ENCODE data around the gene METTL15.

METTL15 gene

GRCh38 chr11:28223994-28224393, 115.8 kb downstream of the METTL15 start:
- DNase-seq (ENCODE audit: low spot score) = no peak
- TF ChIP-seq, protein P1, sequence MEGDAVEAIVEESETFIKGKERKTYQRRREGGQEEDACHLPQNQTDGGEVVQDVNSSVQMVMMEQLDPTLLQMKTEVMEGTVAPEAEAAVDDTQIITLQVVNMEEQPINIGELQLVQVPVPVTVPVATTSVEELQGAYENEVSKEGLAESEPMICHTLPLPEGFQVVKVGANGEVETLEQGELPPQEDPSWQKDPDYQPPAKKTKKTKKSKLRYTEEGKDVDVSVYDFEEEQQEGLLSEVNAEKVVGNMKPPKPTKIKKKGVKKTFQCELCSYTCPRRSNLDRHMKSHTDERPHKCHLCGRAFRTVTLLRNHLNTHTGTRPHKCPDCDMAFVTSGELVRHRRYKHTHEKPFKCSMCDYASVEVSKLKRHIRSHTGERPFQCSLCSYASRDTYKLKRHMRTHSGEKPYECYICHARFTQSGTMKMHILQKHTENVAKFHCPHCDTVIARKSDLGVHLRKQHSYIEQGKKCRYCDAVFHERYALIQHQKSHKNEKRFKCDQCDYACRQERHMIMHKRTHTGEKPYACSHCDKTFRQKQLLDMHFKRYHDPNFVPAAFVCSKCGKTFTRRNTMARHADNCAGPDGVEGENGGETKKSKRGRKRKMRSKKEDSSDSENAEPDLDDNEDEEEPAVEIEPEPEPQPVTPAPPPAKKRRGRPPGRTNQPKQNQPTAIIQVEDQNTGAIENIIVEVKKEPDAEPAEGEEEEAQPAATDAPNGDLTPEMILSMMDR (IDR thresholded peaks at IDR 0.05; ENCODE audit: borderline replicate concordance, control extremely low read depth, extremely low read depth, insufficient read depth, missing control alignments) = no peak
- in situ Hi-C loops (cut with MboI; ENCODE audit: low sequenced_read_pairs, unreplicated experiment) = no loop called here

DNA sequence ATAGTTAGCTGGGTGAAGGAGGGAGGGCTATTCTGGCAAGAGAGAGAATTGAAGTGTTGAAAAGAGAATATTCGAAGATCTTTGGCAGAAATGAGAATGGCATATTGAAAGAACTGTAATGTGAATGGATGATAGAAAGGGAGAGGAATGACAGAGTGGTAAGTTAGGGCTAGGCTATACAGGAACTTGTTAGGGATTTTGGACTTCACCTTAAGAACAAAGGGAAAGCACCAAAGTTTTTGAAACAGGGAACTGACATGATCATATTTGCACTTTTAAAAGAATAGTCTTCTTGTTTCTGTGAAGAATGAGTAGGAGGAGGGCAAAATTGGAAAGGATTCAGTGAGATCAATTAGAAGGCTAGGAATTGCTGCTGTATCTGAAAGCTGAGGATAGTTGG, 119.3 kb downstream of the METTL15 start:
- TF ChIP-seq, protein P1 (IDR thresholded peaks at IDR 0.05; ENCODE audit: borderline replicate concordance, control extremely low read depth, extremely low read depth, insufficient read depth, missing control alignments) = no peak
- no peak for DNase-seq (ENCODE audit: low spot score)
- in situ Hi-C loops (cut with MboI; ENCODE audit: low sequenced_read_pairs, unreplicated experiment) = no loop called here

GRCh38 chr11:28228196-28228895, 120.2 kb downstream of the METTL15 start:
- in situ Hi-C loops (cut with MboI; ENCODE audit: low sequenced_read_pairs, unreplicated experiment) = no loop called here
- TF ChIP-seq, protein P1 (IDR thresholded peaks at IDR 0.05; ENCODE audit: borderline replicate concordance, control extremely low read depth, extremely low read depth, insufficient read depth, missing control alignments) = no peak

DNA sequence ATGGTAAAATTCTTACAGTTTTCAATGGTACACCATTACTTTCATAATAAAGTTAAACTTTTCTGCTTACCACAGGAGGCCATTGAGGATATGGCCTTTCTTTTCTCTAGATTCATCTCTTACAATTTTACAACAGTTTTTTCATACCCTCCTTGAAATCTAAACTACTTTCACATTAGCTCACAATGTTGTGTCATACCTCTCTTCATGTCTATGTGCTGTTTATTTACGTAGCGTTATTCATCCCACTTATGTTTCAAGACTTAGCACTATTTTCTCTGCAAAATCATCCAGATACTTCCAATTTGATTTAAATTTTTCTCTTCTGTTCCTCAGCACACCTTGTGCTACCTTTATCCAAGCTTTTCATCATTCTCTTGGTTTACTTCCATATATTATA, 123.3 kb downstream of the METTL15 start:
- TF ChIP-seq, protein P1 (IDR thresholded peaks at IDR 0.05; ENCODE audit: borderline replicate concordance, control extremely low read depth, extremely low read depth, insufficient read depth, missing control alignments) = no peak
- in situ Hi-C loops (cut with MboI; ENCODE audit: low sequenced_read_pairs, unreplicated experiment) = no loop called here
- DNase-seq (ENCODE audit: low spot score) = no peak

More at GRCh38 chr11:28228196-28228895, 120.2 kb downstream of the METTL15 start:
- DNase-seq (ENCODE audit: low spot score) = no peak

- TF ChIP-seq, protein P1 (IDR thresholded peaks at IDR 0.05; ENCODE audit: borderline replicate concordance, control extremely low read depth, extremely low read depth, insufficient read depth, missing control alignments) = no peak
- DNase-seq (ENCODE audit: low spot score) = no peak
- in situ Hi-C loops (cut with MboI; ENCODE audit: low sequenced_read_pairs, unreplicated experiment) = no loop called here
Observed at GRCh38 chr11:28232649-28233048, 124.5 kb downstream of the METTL15 start.

DNA sequence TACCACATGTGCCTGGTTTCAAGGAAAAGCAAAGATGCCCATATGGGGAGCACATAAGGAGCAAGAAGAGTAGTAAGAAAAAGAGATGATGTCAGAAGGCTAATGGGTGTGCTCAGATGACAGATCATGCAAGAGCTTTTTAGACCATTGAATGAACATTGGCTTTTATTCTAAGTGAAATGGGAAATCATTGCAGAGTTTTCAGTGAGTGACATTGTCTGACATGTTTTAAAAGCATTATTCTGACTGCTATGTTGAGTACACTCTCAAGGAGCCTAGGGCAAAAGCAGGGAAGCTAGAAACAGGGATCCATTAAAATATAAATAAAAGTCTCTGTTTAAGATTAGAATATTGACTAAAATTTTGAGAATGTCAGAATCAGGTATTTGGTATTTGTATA, 133.6 kb downstream of the METTL15 start:
- TF ChIP-seq, protein P1 (IDR thresholded peaks at IDR 0.05; ENCODE audit: borderline replicate concordance, control extremely low read depth, extremely low read depth, insufficient read depth, missing control alignments) = no peak
- in situ Hi-C loops (cut with MboI; ENCODE audit: low sequenced_read_pairs, unreplicated experiment) = no loop called here
- no peak for DNase-seq (ENCODE audit: low spot score)
